Measurements from ENCODE around the gene HIC1.

DNA sequence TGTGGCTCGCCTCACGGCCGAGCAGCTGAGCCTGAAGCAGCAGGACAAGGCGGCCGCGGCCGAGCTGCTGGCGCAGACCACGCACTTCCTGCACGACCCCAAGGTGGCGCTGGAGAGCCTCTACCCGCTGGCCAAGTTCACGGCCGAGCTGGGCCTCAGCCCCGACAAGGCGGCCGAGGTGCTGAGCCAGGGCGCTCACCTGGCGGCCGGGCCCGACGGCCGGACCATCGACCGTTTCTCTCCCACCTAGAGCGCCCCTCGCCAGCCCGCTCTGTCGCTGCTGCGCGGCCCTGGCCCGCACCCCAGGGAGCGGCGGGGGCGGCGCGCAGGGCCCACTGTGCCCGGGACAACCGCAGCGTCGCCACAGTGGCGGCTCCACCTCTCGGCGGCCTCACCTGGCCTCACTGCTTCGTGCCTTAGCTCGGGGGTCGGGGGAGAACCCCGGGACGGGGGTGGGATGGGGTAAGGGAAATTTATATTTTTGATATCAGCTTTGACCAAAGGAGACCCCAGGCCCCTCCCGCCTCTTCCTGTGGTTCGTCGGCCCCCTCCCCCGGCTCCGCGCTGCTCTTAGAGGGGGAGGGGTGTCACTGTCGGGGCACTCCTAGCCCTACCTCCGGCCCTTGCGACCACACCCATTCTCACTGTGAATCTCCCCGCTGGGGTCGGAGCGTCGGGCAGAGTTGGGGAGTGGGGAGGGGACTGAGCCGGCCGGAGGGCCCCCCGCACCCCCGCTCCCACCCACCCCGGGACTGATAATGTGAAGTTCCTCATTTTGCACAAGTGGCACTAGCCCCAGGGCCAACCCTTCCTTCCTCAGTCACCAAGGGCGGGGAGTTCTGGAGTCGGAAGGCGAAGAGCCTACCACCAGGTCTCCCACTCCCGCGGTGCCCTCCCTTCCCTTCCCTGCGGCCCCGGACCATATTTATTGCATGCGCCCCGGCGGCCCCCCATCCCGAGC, 4.0 kb downstream of the HIC1 start:
- TF ChIP-seq, protein P1, sequence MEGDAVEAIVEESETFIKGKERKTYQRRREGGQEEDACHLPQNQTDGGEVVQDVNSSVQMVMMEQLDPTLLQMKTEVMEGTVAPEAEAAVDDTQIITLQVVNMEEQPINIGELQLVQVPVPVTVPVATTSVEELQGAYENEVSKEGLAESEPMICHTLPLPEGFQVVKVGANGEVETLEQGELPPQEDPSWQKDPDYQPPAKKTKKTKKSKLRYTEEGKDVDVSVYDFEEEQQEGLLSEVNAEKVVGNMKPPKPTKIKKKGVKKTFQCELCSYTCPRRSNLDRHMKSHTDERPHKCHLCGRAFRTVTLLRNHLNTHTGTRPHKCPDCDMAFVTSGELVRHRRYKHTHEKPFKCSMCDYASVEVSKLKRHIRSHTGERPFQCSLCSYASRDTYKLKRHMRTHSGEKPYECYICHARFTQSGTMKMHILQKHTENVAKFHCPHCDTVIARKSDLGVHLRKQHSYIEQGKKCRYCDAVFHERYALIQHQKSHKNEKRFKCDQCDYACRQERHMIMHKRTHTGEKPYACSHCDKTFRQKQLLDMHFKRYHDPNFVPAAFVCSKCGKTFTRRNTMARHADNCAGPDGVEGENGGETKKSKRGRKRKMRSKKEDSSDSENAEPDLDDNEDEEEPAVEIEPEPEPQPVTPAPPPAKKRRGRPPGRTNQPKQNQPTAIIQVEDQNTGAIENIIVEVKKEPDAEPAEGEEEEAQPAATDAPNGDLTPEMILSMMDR (IDR thresholded peaks at IDR 0.05): peak; percentile 70; the same call in 1 of the 2 replicates
- TF ChIP-seq POLR2AphosphoS5 (IDR thresholded peaks at IDR 0.05; ENCODE audit: low read depth, low read length): no peak
- TF ChIP-seq, protein P2, sequence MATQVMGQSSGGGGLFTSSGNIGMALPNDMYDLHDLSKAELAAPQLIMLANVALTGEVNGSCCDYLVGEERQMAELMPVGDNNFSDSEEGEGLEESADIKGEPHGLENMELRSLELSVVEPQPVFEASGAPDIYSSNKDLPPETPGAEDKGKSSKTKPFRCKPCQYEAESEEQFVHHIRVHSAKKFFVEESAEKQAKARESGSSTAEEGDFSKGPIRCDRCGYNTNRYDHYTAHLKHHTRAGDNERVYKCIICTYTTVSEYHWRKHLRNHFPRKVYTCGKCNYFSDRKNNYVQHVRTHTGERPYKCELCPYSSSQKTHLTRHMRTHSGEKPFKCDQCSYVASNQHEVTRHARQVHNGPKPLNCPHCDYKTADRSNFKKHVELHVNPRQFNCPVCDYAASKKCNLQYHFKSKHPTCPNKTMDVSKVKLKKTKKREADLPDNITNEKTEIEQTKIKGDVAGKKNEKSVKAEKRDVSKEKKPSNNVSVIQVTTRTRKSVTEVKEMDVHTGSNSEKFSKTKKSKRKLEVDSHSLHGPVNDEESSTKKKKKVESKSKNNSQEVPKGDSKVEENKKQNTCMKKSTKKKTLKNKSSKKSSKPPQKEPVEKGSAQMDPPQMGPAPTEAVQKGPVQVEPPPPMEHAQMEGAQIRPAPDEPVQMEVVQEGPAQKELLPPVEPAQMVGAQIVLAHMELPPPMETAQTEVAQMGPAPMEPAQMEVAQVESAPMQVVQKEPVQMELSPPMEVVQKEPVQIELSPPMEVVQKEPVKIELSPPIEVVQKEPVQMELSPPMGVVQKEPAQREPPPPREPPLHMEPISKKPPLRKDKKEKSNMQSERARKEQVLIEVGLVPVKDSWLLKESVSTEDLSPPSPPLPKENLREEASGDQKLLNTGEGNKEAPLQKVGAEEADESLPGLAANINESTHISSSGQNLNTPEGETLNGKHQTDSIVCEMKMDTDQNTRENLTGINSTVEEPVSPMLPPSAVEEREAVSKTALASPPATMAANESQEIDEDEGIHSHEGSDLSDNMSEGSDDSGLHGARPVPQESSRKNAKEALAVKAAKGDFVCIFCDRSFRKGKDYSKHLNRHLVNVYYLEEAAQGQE (IDR thresholded peaks at IDR 0.05; ENCODE audit: insufficient read depth in 1 of 2, low read depth in 2 of 2, low read length in 1 of 2): no peak
